Right atrium auricular region (tissue), 2 donors: Measurements from ENCODE around the gene VEGFB. TPM values are rescaled to one million over a fixed set of nuclear protein-coding genes. Genes with fewer than 3 reads are reported as not detected.

ENCODE experiments used
- DNase-seq: peaks from one replicate; pipeline ENCODE4 v3.0.0-alpha.2; 2019; ENCODE audit warnings: low spot score
- H3K27ac ChIP-seq, 2 donors: fragments of 200-600 bp; sonication (generic); 1 replicate in 1 of 2; 2 replicates in 1 of 2; pipeline ENCODE4 v1.5.1; 2016 to 2019
- H3K27me3 ChIP-seq, 2 donors: fragments of 200-600 bp; sonication (generic); one replicate each; pipeline versions ENCODE4 v1.5.1 to v1.6.0; 2017 to 2019
- H3K36me3 ChIP-seq: fragments of 200-600 bp; sonication (generic); one replicate; pipeline ENCODE4 v1.5.1; 2016
- H3K4me1 ChIP-seq, 2 donors: fragments of 200-600 bp; sonication (generic); one replicate each; pipeline versions ENCODE4 v1.5.1 to v1.6.0; 2017 to 2019
- H3K4me3 ChIP-seq, 2 donors: fragments of 200-600 bp; sonication (generic); 1 replicate in 1 of 2; 2 replicates in 1 of 2; pipeline ENCODE4 v1.5.1; 2017 to 2019; ENCODE audit warnings: mild to moderate bottlenecking in 1 of 2, moderate library complexity in 1 of 2
- H3K9me3 ChIP-seq, 2 donors: fragments of 200-600 bp; sonication (generic); one replicate each; pipeline ENCODE4 v1.5.1; 2019
- CTCF ChIP-seq, 2 donors: fragments of 200-600 bp; sonication (generic); IDR thresholded peaks; one replicate each; pipeline ENCODE4 v1.5.1; 2019; ENCODE audit warnings: antibody characterized with exemption in 2 of 2
- total RNA-seq, 2 donors: library from RNA; depleted of rRNA; stranded (reverse); fragments of >200 nt; gene quantifications; one replicate each; pipeline ENCODE4 v1.1.0, GENCODE V29; 2016

Gene VEGFB
- total RNA-seq, 2 donors from 2014 or later: 153 to 201 TPM

- TF ChIP-seq CTCF (IDR thresholded peaks at IDR 0.05): no peak
- peak overlapping the region; percentile 59 to 85 for H3K4me3 ChIP-seq
- H3K9me3 ChIP-seq: no peaks in the 10 kb centered on the region
- H3K27ac ChIP-seq: peak overlapping the region; percentile 97 to 99
- no peaks in the 10 kb centered on the region for H3K27me3 ChIP-seq
- peaks cover 0 to 59% of the 10 kb centered on the region in 2 donors for H3K4me1 ChIP-seq
- H3K36me3 ChIP-seq: peaks cover 12% of the 10 kb centered on the region
- peak; percentile 100 for DNase-seq
These were observed 6.8 kb downstream of the VEGFB start for GRCh38 chr11:64241241-64241490.

- DNase-seq: no peak
- no peaks in the 10 kb centered on the region for H3K9me3 ChIP-seq
- H3K27ac ChIP-seq: peak overlapping the region; percentile 97 to 99
- peaks cover 10% of the 10 kb centered on the region for H3K36me3 ChIP-seq
- peak overlapping the region; percentile 75 to 85 for H3K4me3 ChIP-seq
- H3K4me1 ChIP-seq: peaks cover 0 to 55% of the 10 kb centered on the region in 2 donors
- no peaks in the 10 kb centered on the region for H3K27me3 ChIP-seq
- no peak for TF ChIP-seq CTCF (IDR thresholded peaks at IDR 0.05)
These were observed 7.3 kb downstream of the VEGFB start for GRCh38 chr11:64241491-64242374.

- H3K27me3 ChIP-seq: no peaks in the 10 kb centered on the region
- peak overlapping the region in 1 of 2 donors; percentile 97 for H3K27ac ChIP-seq
- H3K4me1 ChIP-seq: peaks cover 0 to 54% of the 10 kb centered on the region in 2 donors
- H3K36me3 ChIP-seq: peaks cover 10% of the 10 kb centered on the region
- DNase-seq: no peak
- no peak overlapping the region for H3K4me3 ChIP-seq
- H3K9me3 ChIP-seq: no peaks in the 10 kb centered on the region
- no peak for TF ChIP-seq CTCF (IDR thresholded peaks at IDR 0.05)
These were observed 9.0 kb downstream of the VEGFB start for GRCh38 chr11:64243236-64243854.

GRCh38 chr11:64244107-64244506, 9.7 kb downstream of the VEGFB start:
- no peak for TF ChIP-seq CTCF (IDR thresholded peaks at IDR 0.05)
- H3K36me3 ChIP-seq: peaks cover 10% of the 10 kb centered on the region
- H3K27me3 ChIP-seq: no peaks in the 10 kb centered on the region
- H3K4me3 ChIP-seq: no peak overlapping the region
- no peaks in the 10 kb centered on the region for H3K9me3 ChIP-seq
- H3K4me1 ChIP-seq: peaks cover 0 to 54% of the 10 kb centered on the region in 2 donors
- DNase-seq: no peak
- H3K27ac ChIP-seq: no peak overlapping the region

GRCh38 chr11:64244966-64245365, 10.6 kb downstream of the VEGFB start:
- no peak for TF ChIP-seq CTCF (IDR thresholded peaks at IDR 0.05)
- no peaks in the 10 kb centered on the region for H3K27me3 ChIP-seq
- no peaks in the 10 kb centered on the region for H3K9me3 ChIP-seq
- H3K36me3 ChIP-seq: peaks cover 10% of the 10 kb centered on the region
- peak overlapping the region; percentile 74 to 82 for H3K4me3 ChIP-seq
- H3K4me1 ChIP-seq: peaks cover 0 to 51% of the 10 kb centered on the region in 2 donors
- peak overlapping the region; percentile 88 to 91 for H3K27ac ChIP-seq
- no peak for DNase-seq
